NCI-H748 (cell line): ENCODE data around the gene TEX261.

Experiments used
- DNase-seq: peaks from one replicate; lab custom pipeline; 2025; ENCODE audit not compliant: unreplicated experiment; lab: John Stamatoyannopoulos, UW

Gene TEX261

DNA sequence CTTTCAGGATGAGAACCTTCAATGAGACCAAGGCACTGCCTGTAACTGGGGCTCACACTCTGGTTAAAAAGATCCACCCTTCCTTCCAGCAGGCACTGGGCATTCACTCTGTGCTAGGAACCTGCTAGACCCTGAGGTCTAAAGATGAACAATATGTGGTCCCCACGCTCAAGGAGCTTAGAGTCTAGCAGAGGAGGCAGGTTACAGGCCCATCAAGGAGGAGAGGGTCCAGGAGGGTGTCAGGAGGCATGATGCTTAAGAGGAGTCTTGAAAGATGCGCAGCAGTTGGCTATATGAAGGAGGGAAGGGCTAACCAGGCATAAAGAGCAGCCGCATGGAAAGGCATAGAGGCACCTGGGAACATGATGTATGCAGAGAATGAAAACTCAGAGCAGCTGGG, 11.7 kb downstream of the TEX261 start:
- no peak for DNase-seq

DNA sequence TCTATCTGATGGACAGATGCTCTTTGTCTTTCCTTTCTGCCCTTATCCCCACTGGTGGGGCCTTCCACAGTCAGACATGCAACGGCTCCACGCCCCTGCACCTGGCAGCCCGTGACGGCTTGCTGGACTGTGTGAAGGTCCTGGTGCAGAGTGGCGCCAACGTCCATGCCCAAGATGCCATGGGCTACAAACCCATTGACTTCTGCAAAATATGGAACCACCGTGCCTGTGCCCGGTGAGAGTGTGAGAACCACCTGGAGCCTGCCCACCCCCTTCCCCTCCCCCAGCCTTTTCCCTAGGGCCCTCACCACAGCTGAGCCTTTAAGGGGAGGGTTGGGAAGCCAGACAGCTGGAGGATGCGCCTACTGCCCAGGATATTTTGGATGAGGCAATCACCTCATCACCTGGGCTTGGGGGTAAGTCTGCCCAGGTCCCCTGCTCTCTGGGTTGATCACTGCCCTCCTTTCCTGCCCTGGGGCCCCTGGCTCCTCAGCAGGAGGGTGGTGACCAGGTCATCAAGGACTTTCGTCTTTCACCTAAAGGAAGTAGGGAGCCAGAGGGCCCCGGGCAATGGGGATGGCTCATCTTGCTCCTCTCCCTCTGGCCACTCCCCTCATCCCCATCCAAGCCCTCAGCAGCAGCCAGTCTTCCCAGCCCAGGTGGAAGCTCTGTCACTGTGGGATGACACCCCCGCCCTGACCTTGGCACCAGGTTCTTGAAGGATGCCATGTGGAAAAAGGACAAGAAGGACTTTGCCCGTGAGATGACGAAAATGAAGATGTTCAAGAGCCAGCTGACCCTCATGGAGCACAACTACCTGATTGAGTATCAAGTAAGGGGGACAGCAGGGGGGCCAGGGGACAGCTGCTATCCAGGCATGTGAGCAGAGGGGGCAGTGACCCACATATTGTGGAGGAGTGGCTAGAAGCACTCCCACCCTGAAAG, 12.5 kb downstream of the TEX261 start:
- DNase-seq = no peak

DNA sequence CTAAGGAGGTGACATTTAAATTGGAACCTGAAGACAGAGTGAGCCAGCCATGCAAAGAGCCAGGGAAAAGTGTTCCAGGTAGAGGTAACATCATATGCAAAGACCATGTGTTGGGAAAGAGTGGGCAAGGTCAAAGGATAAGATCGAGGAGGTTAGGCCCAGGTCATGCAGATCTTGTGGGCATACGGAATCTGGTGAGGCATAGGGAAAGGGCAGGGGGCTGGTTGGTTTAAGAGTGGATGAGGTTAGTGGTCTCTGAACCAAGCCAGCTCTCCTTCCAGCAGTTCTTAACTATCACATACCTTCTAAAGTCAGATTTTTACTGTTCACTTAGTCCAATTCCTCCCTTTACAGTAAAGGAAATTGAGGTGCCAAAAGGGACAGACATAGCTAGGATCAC, 13.3 kb downstream of the TEX261 start:
- DNase-seq = no peak

DNA sequence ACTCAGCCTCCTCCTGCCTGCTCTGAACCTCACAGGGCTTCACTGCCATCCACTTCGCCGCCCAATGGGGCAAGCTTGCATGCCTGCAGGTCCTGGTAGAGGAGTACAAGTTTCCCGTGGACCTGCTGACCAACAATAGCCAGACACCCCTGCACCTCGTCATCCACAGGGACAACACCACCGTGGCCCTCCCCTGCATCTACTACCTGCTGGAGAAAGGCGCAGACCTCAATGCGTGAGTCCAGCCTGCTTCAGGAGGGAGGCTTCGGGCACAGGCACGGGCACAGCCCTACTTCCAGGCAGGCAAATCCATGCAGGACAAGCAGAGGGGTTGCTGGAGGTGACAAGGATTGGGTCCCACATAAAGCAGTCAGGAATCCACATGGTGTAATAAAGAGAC, 15.0 kb downstream of the TEX261 start:
- no peak for DNase-seq

DNA sequence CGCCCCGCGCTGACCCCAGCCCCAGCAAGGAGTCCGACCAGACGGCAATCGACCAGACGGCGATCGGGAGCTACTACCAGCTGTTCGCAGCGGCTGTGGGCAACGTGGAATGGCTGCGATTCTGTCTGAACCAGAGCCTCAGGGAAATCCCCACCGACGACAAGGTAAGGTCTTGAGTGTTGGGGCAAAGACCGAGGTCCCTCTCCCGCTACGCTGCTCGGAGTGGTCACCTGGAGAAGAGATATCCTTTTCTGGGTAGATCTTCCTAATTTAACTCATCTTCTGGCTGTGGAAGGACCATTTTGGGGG, 15.5 kb downstream of the TEX261 start:
- DNase-seq = no peak

DNA sequence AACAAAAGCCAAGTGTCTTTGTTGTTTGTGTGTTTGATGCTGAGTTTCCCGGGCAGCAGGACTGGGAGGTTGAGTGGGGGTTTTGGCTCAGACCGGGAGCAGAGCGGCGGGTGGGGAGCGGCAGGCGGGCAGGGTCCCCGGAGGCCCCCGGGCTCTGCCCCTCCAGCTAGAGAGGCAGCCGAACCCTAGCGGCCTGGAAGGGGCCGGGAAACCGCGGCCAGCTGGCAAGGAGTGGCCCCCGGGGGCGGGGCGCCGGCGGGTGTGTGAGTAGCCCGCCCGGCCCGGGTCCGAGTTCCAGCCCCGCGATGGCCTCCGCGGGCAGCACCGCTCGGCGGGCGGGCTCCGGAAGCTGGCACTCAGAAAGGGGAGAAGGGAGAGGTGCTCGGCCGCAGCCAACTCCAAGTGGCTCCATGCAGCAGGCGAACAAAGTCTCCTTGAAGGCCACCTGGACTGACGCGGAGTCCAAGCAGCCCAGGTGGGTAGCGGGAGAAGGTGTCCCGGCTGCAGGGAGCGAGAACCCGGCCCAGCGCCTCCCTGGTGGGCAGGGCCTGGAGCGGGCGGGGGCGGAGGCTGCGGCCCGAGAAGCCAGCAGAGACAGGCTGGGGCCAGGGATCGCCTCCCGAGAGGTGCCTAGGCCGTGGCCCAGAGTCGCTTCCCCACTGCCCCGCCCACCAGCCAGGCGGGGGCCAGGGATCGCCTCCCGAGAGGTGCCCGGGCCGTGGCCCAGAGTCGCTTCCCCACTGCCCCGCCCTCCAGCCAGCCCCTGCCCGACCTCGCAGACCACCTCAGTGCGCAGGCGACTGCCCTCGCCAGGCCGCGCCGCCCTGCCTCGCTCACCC, 16.1 kb downstream of the TEX261 start, which contains the start of gene ANKRD53:
Gene ANKRD53 (plus strand): TSS at position 290 of the 839 bp plus-strand sequence. CDS start 16 bp downstream, at position 306.
- peak; percentile 59 for DNase-seq

DNA sequence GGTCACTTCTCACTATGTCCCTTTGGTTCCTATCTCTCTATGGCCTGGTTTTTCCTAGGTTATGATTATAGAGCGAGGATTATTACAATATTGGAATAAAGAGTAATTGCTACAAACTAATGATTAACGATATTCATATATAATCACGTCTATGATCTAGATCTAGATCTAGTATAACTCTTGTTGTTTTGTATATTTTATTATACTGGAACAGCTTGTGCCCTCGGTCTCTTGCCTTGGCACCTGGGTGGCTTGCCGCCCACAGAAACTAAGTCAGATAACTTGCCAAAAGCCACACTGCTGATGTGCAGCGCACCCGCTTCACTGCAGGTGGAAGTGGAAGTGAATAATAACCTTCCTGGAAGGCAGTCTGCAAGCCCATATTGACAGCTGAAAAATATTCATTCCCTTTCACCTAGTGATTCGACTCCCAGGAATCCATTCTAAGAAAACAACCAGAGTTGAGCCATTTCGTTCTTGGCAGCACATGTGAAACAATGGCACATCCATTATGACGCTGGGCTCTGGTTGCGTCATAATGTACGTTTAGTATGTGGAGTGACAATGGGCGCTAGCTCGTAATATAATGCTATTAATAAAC, 17.0 kb downstream of the TEX261 start:
- DNase-seq = peak; percentile 70

DNA sequence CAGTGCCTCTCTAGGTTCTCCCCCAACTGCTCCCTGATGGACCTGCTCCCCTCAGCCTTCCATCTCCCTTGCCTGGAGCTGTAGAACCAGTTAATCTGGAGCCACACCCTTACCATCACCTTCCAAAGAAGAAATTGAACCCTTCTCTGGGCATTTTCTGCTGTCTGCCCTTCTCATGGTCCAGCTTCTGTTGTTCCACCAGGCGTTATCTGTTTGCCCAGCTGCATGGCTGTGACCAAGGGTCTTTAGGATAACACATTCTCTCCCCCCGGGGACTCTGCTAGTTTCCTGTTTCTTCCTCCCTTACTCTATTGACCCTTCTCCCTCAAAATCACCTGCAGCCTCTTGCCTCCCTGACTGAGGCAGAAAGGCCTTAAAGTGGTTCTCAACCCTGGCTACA, 19.4 kb downstream of the TEX261 start:
- DNase-seq = peak; percentile 22

DNA sequence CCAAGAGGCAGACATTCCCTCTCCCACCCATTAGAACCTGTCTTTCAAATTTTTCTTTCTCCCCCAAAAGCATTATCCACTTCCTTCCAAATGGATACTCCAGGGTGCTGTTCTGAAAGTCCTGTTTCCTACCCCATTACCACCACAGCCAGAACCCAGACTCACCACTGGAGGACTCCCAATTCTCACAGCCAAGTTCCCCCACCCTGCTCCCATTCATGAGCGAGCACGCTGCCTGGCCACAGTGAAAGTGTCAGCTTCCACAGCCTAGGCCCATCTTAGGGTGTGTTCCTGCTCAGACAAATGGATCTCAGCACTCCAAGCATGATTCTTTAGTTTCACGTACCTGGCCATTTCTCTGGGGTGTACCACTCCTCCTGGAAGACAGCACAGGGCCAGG, 20.1 kb downstream of the TEX261 start:
- DNase-seq = no peak

DNA sequence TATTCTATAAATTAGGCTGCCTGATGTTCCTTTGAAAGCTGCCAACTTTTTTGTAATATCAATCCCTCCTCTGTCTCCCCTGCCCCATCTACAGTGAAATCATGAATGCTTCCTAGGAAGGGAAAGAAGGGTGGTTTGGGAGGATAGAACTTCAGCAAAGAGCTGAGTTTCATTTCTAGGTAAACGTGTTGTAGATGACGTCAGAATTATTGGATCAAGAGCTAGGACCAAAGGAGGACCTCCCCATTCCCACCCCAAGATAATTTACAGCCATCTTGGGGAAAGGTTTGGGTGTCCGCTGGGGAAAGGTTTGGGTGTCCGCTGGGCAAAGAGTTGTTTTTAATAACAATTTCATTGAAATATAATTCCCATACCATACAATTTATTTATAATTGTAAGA, 27.5 kb downstream of the TEX261 start:
- no peak for DNase-seq

DNA sequence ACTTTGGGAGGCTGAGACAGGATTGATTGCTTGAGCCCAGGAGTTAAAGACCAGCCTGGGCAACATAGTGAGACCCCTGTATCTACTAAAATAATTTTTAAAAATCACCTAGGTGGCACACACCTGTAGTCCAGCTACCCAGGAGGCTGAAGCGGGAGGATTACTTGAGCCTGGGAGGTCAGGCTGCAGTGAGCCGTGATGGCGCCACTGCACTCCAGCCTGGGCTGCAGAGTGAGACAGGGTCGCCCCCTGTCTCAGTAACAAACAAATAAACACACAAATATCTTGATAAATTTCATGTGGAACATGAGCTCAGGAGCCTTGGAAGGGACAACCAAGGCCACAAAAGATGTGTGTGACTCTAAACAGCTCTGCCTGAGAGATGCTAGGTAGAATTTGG, 28.0 kb downstream of the TEX261 start:
- DNase-seq = no peak

DNA sequence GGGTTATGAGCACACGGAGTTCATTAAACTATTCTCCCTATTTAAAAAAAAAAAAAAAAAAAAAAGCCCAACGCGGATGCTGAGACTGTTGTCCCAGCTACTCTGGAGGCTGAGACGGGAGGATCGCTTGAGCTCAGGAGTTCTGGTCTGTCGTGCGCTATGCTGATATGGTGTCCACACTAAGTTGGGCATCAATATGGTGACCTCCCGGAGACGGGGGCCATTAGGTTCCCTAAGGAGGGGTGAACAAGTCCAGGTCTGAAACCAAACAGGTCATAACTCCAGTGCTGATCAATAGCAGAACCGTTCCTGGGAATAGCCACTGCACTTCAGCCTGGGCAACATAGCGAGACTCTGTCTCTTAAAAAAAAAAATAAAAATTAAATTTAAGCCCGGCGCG, 29.2 kb downstream of the TEX261 start:
- DNase-seq = no peak

DNA sequence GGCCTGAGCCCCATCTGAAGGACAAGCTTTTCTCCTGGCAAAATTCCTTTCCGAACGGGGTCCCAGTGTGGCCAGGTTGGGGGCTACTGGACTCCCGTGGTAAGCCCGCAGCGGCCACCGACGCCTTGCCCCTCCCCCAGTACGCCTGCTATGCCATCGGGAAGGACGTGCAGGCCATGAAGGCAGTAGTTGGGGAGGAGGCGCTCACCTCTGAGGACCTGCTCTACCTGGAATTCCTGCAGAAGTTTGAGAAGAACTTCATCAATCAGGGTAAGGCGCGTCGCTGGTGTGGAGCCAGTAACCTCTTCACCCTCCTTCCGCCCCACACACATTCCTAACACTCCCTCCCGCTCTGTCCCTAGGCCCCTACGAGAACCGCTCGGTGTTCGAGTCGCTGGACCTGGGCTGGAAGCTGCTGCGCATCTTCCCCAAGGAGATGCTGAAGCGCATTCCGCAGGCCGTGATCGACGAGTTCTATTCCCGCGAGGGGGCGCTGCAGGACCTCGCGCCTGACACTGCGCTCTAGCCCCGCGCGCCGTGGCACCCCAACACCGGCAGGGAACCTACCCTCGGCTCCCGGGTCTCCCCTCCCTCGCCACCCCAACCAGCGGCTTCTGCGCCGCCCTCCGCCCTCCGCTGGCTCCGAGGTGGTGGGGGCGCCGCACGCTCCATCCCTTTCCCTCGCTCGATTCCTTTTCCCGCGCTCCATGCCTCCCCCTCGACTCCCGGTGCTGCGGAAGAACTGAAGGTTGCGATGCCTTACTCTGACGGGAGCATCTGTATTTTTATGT, 29.9 kb downstream of the TEX261 start:
- DNase-seq = peak; percentile 60

DNA sequence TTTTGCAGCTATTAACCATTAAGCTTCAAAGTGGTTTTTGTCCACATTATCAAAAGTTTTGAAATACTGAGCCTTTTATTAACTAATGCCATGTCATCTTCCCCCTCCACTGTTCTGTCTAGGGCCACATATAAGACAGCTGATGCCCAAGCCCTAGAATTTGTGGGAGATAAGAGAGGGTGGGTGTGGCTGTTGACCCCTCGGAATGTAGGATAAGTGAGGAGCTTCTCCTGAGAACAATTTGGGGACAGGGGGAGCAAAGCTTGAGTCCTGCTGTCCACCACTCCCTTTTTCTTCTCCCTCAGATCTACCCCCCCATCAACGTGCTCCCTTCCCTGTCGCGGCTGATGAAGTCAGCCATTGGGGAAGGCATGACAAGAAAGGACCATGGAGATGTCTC, 30.5 kb downstream of the TEX261 start:
- no peak for DNase-seq

DNA sequence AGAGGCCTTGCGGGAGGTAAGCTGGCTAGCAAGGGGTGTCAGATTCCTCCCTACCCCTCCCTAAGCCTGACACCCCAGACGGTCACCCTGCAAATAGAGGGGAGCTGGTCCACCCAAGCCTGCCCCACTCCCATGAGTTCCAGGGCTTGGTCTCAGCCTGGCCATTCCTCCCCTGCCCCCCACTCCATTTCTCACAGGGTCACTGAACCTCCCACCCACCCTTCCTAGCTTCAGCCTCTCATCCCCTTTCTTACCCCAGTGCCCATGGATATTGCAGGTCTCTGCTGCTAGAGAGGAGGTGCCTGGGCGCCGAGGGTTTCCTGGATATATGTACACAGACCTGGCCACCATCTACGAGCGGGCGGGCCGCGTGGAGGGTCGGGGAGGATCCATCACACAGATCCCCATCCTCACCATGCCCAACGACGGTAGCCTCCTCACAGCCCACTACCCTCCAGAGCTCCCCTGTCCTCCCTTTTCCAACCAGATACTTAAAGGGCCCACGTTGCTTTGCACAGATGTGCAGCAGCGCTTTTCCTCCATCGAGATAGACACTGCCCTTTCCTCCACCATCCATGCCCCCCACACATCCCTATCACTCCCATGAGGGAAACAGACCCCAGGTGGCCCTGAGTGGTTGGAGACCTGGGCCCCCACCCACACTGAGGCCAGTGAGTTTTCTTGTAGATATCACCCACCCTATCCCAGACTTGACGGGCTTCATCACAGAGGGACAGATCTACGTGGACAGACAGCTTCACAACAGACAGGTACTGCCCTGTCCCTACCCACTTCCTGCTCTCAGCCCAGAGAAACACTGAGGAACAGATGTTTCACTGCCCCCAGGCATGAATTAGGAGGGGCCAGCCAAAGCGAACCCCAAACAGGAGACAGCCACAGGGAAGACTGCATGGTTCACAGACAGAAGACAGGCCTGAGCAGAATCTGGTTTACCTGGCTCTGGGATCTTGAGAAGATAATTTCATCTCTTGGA, 31.5 kb downstream of the TEX261 start:
- no peak for DNase-seq

DNA sequence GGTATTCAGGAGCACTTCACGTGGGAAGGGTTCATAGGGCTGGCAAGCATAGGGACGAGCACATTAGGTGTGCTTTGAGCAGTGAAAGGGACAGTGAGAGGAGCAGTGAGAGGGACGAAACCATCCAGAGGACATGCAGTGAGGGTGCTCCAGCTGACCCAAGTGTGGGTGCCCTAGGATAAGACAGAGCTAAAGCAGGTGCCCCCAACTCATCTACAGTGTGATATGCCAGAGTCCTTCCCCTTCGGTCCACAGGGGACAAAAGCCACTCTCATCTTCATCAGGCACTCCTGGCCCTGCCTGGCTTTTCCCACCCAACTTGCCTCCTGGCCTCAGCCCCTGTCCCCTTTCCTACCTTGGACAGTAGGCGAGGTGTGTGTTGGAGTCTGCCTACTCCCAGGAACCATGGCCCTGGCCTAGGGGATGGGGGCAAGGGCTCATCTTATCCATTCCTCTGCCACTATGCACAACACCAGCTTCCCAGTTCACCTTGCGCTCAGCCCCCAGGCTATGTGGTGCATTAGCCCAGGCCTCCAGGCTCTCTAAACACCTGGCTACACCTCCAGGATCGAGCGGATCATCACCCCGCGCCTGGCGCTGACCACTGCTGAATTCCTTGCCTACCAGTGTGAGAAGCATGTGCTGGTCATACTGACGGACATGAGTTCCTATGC, 32.3 kb downstream of the TEX261 start:
- no peak for DNase-seq

DNA sequence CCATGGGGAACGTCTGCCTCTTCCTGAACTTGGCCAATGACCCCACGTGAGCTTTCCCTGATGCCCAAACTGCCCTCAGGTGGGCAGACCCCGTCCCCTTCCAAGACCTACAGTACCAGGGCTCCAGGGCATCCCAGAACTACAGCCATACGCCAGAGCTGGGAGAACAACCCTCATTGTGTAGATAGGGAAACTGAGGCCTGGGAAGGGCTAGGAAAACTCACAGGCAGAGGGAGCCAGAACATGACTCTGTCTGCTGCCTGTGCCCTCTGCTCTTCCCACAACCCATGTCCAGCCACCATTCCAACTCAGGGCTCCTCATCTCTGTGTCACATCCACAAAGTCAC, 33.1 kb downstream of the TEX261 start:
- no peak for DNase-seq

DNA sequence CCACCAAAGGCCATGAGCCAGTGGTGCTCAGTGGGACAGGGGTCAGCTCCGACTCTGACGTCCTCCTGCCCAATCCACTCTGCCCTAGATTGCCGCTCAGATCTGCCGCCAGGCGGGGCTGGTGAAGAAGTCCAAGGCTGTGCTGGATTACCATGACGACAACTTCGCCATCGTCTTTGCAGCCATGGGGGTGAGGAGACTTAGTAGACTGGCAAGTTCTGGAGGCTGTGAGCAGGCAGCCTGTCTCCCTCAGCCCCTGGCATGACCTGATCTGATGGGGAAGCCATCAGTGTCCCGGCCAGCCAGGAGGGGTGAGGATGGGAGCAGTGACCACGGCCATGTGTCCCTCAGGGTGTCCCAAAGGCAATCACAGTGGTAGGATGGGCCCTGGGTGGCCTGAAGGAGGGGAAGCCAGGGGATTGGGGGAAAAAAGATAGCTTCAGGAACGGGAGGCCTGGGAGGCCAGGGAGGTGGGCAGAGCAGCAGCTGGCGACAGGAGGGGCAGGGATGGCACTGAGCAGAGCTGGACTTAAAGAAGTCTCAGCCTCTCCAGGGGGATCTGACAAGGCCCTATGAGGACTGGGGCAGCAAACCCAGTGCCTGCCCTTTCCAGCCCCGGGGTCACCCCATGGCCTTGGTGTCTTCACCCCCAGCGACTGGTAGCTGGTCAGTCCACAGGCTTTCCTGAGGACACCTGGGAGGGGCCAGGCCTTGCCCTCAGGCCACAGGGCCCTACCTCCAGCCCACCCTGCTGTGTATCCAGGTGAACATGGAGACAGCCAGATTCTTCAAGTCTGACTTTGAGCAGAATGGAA, 33.6 kb downstream of the TEX261 start:
- DNase-seq = no peak
